ENCODE data around the gene MCF2L.
"Not testable (repeated sequence)": the region's sequence is repeated elsewhere in the genome, so short reads cannot be mapped to it uniquely, and the experiment has no call there.

Gene MCF2L

DNA sequence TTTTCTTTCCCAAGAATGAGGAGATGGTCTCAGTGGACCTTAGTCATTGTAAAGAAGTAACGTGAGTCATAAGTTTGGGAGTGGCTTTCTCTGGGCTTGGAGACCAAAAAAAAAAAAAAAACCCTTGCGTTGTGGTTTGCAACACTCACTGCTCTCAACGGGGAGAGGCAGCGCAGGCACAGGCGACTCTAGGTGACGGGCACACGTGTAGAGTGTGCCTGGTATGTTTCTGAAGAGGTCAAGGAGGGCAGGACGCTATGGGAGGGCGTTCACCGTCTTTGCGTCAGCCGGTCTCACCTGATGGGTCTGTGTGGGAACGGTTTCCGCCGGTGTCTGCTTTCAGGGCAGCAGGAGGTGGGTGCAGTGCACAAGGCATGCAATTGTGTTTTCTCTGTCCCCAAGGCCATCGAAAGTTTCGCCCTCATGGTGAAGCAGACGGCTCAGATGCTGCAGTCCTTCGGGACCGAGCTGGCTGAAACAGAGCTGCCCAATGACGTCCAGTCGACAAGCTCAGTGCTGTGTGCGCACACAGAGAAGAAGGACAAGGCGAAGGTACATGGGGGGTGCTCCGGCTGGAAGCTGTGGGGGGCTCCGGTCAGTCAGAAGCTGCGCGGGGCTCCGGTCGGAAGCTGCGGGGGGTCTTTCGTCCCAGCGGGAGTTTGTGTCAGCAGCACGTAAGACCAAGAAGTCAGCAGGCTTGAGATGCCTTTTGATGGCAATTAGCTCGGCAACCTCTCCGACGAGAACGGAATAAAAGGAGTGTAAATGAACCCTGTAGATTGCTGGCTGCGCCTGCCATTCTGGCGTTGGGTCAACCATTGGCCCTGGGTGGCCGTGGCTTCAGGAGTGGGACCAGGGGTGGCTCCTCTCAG lies 95.8 kb downstream of the MCF2L start:
- DNase-seq = peak in 2 of 42 donors; percentile 1 to 2
- intact Hi-C loops (cut with DNase I) = no loop called here

DNA sequence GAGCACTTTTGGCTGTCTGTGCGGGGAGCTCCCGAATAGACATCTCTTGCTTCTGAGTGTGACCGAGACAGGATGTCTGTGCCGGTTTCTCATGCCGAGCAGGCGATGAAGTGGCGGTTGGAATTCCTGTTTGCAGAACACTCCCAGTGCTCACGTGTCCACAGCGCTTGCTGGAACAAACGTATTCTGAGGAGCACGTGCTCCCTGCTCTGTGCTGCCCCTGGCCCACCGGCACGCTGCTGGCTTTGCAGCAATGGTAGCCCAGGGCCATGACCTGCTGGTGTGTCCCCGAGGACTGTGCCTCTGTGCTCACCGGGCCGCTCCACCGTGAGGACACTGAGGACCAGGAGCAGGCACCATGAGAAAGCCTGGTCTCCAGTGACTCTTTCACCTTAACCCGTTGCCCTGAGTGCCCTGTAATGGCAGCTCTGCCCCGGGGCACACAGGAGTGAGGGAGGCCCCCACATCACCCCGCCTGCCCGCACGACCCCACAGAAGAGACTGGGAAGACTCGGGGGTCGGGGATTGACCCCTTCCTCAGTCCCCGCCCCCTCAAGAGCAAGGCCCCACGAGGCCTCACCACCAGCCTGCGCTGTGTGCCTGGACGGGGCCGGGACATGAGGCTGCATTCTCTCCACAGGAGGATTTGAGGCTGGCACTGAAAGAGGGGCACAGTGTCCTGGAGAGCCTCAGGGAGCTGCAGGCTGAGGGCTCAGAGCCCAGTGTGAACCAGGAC lies 96.6 kb downstream of the MCF2L start:
- peak in 2 of 42 donors; percentile 1 to 2 for DNase-seq
- intact Hi-C loops (cut with DNase I) = no loop called here

DNA sequence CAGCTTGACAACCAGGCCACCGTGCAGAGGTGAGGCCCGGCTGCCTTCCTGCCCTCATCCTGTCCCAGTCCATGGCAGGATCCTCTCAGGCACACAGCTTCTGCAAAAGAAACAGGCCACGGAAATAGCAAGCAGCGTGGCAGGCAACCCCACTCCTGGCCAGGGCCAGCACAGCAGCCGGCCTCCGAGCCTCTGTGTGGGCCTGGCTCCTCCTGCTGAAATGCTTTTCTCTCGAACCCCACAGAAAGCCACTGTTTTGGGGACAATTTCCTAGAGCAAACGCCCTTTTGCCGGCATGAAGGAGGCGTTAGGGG lies 97.1 kb downstream of the MCF2L start:
- intact Hi-C loops (cut with DNase I) = no loop called here
- DNase-seq = peak in 1 of 42 donors; percentile 1

DNA sequence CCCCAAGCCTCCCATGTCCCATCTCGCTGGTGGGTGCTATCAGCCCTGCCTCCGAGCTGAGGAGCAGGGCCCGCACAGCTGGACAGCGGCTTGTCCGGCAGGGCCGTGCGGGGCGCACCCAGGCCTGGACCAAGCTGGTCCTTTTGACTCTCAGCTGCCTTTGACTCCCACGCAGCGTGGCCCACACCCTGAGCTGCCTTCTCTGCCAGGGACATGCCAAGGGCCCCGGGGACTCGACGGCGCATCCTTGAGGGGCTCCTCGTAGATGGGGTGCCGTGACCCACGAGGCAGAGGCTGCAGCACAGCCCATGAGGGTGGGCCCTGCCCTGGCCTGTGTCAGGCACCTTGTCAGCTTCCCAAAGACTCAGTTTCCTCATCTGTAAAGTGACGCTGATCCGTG lies 97.7 kb downstream of the MCF2L start:
- DNase-seq = peak in 1 of 42 donors; percentile 2
- intact Hi-C loops (cut with DNase I) = no loop called here

DNA sequence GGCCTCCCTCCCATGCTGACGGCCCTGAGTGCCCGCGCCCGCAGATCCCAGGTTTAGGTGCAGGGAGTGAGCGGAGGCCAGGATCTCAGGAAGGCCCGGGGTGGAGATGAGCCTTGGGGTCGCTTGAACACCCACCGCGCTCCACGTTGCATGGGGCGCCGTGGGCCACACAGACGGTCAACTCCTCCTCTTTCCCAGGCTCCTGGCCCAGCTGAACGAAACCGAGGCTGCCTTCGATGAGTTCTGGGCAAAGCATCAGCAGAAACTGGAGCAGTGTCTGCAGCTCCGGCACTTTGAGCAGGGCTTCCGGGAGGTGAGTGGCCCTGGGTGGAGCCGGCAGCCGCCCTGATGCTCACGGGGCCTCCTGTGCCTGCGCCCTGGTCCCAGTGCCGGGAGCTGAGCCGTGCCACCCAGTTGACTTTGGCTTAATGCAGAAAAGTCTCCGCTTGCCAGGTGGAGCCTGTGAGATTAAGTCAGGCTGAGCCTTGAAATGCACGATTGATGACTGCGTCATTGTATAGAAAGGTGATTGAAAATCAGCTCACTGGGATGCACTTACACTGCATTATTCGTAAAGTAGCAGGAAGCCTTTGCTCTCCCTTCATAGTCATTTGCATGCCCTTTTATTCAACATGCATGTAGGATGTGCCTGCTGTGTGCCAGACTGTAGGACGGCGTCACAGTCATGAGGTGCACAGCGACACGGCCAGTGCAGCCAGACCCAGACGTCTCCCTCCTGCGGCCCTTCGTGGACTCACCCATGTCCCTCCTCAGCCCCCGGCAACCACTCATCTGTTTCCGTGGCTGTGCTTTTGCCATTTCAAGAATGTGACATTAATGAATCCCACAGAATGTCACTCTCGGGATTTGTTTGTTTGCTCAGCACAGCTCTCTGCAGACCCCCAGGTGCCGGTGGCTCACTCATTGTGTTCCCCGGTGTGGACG lies 101.1 kb downstream of the MCF2L start:
- peak in 1 of 42 donors; percentile 48 for DNase-seq
- intact Hi-C loops (cut with DNase I) = no loop called here

DNA sequence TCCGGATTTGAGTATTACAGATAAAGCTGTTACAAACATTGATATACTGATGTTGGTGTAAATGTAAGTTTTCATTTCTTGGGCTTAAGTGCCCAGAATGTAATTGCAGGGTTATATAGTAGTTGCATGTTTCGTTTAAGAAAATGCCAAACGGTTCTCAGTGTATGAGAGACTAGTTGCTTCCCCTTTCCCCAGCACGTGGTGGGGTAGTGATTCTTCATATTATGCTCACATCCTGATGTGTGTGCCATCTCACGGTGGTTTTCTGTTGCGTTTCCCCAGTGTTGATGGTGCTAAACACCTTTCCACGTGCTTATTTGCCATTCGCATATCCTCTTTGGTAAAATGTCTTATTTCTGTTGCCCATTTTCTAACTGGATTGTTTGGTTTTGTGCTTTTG lies 101.8 kb downstream of the MCF2L start:
- intact Hi-C loops (cut with DNase I) = no loop called here
- no peak for DNase-seq

DNA sequence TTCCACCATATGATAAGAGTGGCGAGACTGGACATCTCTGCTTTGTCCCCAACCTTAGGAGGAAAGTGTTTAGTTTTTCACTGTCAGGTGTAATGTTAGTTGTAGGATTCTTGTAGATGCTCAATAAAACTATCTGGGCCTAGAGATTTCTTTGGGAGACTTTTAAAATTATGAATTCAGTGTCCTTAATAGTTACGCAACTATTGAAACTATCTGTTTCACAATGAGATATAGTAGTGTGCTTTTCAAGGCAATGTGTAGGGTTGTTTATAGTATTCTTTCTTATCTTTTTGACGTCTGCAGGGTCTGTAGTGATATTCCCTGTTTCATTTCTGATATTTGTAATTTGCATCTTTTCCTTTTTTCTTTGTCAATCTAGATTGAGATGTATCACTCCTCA lies 103.4 kb downstream of the MCF2L start:
- intact Hi-C loops (cut with DNase I) = no loop called here
- no peak for DNase-seq

DNA sequence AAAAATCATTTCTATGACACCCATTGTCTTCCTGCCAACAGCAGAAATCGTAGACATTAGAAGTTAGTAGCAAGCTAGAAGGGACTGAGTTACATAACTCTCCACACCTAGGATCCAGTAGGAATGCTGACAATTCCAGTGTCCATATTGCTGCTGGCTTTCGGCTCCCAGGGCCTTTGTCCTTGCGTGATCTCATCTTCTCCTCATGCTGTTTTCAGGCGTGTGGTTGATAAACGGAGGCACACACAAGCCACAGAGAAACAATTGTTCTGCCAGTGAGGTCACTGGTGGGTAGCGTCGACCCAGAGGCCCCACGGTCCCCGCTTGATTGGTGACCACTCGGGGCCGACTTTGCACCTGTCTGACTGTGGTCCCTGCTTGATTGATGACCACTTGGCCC lies 104.9 kb downstream of the MCF2L start:
- intact Hi-C loops (cut with DNase I) = no loop called here
- DNase-seq = peak in 2 of 42 donors; percentile 1 to 47

DNA sequence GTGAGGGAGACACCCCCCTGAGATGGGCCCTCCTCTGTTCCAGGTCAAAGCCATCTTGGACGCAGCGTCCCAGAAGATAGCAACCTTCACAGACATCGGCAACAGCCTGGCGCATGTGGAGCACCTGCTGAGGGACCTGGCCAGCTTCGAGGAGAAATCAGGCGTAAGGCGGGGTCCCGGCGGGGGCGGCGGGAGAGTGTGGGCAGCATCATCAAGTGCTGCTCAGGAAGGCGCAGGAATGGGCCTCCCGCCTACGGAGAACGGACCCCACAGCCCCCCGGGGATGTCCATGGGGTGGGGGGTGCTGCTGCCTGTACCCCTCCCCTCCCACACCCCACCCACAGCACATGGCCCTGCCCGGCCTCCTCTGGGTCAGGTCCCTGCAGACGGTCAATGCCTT lies 105.4 kb downstream of the MCF2L start:
- peak in 1 of 42 donors; percentile 3 for DNase-seq

DNA sequence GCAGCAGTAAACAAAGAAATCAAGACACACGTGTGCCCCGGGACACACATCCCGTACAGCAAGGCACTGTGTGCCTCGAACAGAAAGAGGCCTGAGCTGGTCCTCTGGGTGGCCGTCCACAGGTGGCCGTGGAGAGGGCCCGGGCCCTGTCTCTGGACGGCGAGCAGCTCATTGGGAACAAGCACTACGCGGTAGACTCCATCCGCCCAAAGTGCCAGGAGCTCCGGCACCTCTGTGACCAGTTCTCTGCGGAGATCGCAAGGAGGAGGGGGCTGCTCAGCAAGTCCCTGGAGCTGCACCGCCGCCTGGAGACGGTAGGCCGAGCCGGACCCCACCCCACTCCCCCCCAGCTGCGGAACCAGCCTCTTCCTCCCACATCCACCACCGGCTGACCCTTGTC lies 105.9 kb downstream of the MCF2L start:
- peak in 1 of 42 donors; percentile 3 for DNase-seq
- intact Hi-C loops (cut with DNase I) = no loop called here

More for the DNA sequence above, 105.4 kb downstream of the MCF2L start:
- intact Hi-C loops (cut with DNase I) = no loop called here

DNA sequence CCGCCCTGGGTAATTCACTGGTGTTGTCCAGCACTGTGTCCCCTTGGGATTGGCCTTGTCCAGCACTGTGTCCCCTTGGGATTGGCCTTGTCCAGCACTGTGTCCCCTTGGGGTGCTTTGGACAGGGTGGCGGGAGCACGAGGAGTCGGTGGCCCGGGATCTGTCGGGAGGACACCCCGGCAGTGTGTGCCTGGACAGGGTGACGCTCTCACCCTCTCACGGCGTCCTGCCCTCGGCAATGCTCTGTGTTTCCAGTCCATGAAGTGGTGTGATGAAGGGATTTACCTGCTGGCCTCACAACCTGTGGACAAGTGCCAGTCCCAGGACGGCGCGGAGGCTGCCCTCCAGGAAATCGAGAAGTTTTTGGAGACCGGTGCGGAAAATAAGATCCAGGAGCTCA lies 106.7 kb downstream of the MCF2L start:
- intact Hi-C loops (cut with DNase I) = no loop called here
- peak in 1 of 42 donors; percentile 1 for DNase-seq

DNA sequence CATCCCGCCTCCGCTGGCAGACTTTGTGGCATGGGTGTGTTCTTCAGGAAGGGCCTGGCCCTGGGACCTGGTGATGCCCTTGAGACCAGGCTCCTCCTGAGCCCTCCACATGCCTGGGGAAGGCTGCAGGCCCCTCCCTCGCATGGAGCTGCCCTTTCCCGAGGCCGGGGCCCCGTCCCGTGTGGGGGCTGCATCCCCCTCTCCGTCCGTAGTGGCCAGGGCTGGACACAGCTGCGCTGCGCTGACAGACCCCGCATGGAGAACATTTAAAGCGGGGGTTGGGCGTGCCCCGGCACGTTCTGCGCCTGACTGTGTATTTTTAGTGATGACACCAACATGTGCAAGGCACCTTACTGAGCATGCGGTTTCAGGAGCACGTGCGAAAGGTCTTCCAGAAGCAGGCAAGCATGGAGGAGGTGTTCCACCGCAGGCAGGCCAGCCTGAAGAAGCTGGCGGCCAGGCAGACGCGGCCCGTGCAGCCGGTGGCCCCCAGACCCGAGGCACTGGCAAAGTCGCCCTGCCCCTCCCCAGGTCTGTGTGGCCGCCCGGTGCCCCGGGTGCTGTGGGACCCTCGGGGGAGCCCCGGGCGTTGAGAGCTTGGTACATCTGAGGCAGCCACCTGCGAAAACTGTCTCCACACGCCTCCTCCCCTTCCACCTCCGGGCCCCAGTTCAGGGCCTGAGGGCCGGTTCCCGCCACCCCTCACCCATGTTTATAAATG lies 107.8 kb downstream of the MCF2L start:
- intact Hi-C loops (cut with DNase I) = no loop called here
- DNase-seq = peak in 1 of 42 donors; percentile 3

DNA sequence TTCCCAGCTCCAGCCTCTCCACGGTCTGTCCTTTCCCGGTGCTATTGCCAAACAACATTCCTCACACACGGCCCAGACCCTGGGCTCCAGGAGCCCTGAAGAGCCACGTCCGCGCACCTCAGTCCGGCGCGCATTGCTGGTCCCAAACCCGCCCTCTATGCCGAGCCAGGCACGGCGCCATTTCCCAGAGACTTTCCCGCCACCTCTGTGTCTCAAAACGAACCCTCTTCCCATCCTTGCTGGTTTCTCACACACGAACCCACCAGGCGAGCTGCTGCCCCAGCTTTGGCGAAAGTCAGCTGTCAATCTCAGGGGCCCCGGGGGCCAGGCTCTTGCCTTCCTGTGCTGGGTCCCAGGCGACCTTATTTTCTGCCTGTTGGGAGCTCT lies 108.5 kb downstream of the MCF2L start:
- intact Hi-C loops (cut with DNase I) = no loop called here
- DNase-seq = peak in 1 of 42 donors; percentile 3

DNA sequence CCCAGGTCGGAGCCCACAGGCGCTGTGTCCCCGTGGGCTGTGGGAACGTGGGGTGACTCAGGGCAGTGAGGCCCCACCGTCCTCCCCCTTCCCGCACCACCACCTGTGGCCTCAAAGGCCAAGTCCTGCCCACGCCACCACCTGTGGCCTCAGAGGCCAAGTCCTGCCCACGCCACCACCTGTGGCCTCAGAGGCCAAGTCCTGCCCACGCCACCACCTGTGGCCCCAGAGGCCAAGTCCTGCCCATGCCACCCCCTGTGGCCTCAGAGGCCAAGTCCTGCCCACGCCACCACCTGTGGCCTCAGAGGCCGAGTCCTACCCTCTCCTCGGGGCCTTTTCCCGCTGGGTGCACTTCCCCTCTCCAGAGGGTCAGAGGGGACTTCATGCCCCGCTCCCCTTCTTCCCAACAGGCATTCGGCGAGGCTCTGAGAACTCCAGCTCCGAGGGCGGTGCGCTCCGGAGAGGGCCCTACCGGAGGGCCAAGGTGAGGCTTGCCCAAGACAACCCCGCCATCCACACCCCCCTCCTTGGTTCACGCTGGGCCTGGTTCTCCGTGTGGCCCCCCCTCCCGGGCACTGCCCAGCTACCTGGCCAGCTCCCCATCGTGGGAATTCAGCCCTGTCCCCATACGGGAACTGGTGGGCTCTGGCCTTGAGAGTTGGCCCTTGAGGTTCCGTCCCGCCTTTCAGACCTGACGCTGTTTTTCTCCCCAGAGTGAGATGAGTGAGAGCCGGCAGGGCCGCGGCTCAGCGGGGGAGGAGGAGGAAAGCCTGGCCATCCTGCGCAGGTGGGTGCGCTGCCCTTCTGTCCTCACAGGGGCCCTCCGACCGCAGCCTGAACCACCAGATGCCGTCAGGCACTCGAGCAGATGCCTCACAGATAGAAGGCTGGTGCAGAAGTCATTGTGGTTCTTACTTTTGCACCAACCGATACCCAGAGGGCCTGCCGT lies 109.2 kb downstream of the MCF2L start:
- DNase-seq = peak in 1 of 42 donors; percentile 3
- intact Hi-C loops (cut with DNase I) = no loop called here

DNA sequence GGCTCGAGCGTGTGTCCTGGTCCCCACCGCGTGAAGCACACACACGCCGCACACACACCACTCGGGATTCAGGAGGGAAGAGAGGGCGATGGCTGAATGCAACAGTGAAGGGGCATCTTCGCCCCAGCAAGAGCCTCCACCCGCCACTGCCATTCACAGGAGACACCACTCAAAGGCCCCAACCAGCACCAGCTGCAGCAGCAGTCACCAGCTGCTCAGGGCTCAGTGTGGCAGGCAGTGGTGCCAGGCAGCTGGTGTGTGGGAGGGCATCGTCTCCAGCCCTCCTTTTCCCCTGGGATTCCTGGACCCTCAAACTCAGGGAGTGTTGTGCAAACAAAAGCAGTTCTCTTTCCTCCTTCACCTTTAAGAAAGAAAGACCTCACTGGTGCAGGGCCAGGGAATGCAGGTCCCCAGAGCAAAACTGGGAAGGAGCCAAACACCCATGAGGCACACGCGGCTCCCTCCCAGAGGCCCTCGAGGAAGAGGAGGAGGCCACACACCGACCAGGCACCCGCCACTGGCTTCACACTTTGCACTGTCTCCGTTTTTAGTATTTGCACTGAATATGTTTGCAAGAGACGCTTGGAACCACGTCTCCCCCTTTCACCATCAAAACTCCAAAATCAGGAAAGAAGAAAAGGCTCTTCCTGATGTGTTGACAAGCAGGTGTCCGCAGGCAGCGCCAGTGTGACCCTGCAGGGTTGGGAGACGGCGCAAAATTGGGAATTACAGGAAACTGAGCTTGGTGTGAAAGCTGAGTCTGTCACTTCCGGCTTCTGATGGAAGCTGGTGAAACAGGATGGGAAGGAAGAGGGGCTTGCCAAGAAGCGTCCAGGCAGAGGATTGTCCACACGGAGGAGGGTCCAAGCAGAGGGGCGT lies 110.1 kb downstream of the MCF2L start:
- intact Hi-C loops (cut with DNase I) = no loop called here
- DNase-seq = peak; percentile 47 to 89 (median 74)

DNA sequence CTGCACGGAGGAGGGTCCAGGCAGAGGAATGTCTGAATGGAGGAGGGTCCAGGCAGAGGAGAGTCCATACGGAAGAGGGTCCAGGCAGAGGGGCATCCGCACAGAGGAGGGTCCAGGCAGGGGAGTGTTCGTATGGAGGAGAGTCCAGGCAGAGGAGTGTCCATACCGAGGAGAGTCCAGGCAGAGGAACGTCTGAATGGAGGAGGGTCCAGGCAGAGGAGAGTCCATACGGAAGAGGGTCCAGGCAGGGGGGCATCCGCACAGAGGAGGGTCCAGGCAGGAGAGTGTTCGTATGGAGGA lies 110.7 kb downstream of the MCF2L start:
- intact Hi-C loops (cut with DNase I); DNase-seq: not testable (repeated sequence)

DNA sequence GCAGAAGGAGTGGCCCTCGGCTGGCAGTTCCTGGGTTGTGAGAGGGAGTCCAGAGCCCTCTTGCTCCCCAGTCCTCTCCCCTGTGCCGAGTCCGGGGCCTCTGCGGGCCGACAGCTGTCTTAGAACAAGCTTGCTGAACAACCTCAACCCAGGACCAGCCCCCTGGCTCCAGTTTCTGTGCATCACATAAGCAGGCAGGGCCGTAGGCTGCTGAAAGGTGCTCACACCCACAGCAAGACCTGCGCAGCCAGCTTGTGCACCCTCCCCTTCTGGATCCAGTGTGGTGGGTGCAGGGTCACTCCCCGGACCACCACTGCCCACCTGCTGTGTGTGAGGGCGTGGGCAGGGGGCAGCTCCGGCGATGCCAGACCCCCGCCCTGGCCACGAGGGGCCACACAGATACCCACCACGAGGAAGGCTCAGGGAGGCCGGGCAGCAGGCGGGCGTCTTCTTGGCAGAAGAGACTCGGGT lies 111.4 kb downstream of the MCF2L start:
- no peak for DNase-seq
- intact Hi-C loops (cut with DNase I) = no loop called here

All from head of caudate nucleus (tissue), 42 donors.